ENCODE data around the gene NOP58. TPM values are rescaled to one million over a fixed set of nuclear protein-coding genes. Genes with fewer than 3 reads are reported as not detected.

Gene NOP58
- total and polyA plus RNA-seq, 10 of the 15 experiments (the other 5 are each of a cell fraction or from before 2014, with no cell fraction given), result 131 to 327 (median 217) TPM

GRCh38 chr2:202265467-202266277, at the start of gene NOP58 (continued):
- TF ChIP-seq BCLAF1 (IDR thresholded peaks at IDR 0.05) (no peak), SP1 (IDR thresholded peaks at IDR 0.05; ENCODE audit: low read depth, low read length) (no peak), KLF5 (IDR thresholded peaks at IDR 0.05; ENCODE audit: partially characterized antibody) (no peak), BCL11A (IDR thresholded peaks at IDR 0.05; ENCODE audit: low read depth, low read length) (no peak), MLLT1 (IDR thresholded peaks at IDR 0.05) (peak; percentile 88), ZNF207 (IDR thresholded peaks at IDR 0.05; ENCODE audit: borderline replicate concordance) (no peak), ZNF217 (IDR thresholded peaks at IDR 0.05) (no peak), PBX3 (IDR thresholded peaks at IDR 0.05; ENCODE audit: insufficient replicate concordance, low read depth, low read length) (no peak), E2F8 (IDR thresholded peaks at IDR 0.05; ENCODE audit: low read depth, partially characterized antibody) (peak; percentile 100), LARP7 (IDR thresholded peaks at IDR 0.05) (peak; percentile 95), SREBF1 (IDR thresholded peaks at IDR 0.05; ENCODE audit: low read length) (no peak), ZNF687 (IDR thresholded peaks at IDR 0.05) (peak; percentile 86)

All from GM12878 (cell line).